Measurements from ENCODE around the gene TPRN. TPM values are rescaled to one million over a fixed set of nuclear protein-coding genes. Genes with fewer than 3 reads are reported as not detected.
A peak's percentile ranks its signal among the peaks of the same experiment; 100 is the strongest.

TPRN gene
- total RNA-seq, 1 experiment from 2014 or later = 17.6 TPM

DNA sequence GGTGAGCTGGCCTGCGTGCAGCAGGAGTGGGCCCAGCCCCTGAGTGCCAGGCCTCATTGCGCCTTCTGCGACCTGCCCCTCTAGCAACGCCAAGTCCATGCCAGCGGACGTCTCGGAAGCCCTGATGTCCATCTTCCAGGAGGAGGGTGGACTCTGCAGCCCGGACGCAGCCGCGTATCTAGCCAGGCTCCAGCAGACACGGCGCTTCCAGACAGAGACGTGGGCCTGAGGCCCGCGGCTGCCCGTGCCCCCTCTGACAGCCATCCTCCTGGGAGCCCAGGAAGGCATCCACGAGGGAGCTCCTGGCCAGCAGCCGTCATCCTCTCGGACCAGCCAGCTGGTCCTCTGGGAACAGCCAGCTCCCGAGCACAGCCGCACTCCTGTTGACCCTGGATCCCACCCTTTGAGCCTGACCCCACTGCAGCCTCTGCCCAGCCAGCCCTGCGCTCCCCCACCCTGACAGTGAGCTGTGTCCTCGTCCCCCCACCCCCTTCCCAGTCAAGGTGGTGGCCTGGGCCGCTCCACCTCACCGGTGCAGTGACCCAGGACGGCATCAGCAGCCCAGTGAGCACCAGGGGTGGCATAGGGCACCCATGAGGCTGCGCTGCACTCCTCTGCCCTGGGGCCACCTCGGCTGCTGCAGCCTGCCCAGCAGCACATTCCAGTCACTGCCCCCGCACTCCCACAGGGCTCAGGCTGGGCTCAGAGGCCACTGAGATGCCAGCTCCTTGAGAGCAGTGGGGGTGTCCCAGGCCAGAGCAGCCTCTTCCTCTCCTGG is 15.8 kb upstream of the TPRN start:
- in situ Hi-C loops (cut with HindIII; ENCODE audit: low sequenced_read_pairs) = no loop called here
- no peak for DNase-seq (ENCODE audit: low spot score)

DNA sequence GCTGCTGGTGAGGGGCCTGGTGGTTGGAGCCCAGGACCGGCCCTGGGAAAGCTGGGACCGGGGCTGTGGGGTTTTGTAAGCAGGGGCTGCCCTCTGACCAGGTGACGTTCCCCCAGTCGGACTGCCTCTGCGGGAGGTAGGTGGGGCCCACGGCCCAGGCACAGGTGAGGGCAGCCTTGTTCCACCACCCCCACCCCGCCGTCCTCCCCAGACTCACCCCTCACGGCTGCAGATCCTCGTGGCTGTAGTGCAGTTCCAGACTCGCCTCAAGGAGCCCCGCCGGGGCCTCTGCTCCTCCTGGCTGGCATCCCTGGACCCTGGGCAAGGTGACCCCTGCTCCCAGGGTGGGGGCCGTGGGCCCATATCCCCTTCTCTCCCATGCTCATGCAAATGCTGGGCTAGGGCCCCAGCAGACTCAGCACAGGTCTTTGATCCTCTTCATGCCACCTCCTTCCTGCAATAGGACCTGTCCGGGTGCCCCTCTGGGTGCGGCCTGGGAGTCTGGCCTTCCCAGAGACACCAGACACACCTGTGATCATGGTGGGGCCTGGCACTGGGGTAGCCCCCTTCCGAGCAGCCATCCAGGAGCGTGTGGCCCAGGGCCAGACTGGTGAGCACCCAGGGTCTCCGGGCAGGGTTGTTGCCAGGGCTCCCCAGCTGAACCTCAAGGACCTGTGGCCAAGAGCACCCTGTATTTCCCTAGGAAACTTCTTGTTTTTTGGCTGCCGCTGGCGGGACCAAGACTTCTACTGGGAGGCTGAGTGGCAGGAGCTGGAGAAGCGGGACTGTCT is 14.8 kb upstream of the TPRN start:
- no peak for DNase-seq (ENCODE audit: low spot score)
- in situ Hi-C loops (cut with HindIII; ENCODE audit: low sequenced_read_pairs) = no loop called here

DNA sequence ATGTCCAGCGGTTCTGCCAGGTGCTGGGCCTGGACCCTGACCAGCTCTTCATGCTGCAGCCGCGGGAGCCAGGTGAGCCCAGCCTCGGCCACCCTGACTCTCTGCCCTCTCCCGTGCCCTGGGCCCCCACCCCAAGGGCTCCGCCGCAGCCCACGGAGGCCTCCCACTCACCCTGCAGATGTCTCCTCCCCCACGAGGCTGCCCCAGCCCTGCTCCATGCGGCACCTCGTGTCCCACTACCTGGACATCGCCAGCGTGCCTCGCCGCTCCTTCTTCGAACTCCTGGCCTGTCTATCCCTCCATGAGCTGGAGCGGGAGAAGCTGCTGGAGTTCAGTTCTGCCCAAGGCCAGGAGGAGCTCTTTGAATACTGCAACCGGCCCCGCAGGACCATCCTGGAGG is 14.1 kb upstream of the TPRN start:
- DNase-seq (ENCODE audit: low spot score) = no peak
- in situ Hi-C loops (cut with HindIII; ENCODE audit: low sequenced_read_pairs) = no loop called here

DNA sequence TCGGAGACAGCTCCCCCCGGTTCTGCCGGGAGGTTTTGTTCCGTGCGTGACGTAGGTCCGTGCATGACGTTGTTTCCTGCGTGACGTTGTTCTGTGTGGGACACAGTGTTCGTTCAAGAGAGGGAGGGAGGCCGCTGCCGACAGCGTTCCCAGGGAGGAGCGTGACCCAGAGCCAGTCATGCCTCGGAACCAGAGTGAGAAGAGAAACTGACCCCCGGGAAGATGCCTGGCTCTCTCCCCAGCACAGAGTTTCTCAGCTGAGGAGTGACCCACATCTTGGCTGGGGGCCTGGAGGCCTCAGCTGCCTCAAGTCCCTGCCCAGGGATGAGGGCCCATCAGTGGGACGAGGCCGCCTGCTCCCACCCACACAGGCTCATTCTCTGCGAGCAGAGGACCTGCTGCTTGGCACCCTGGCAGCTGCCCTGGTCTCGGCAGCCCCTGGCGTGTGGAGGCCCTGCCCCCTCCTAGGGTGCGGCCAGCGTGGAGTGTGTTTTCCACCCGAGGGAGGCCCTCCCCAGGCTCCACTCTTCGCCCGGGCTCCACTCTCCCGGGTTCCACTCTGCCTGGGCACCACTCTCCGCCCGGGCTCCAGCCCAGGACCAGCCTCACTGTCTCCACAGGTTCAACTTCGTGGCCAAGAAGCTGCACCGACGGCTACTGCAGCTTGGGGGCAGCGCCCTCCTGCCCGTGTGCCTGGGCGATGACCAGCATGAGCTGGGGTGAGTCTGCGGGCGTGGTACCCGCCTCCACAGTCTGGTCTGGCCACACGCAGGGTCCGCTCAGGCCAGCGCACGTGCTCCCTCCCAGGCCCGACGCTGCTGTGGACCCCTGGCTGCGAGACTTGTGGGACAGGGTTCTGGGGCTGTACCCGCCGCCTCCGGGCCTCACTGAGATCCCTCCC is 12.9 kb upstream of the TPRN start:
- in situ Hi-C loops (cut with HindIII; ENCODE audit: low sequenced_read_pairs) = no loop called here
- no peak for DNase-seq (ENCODE audit: low spot score)

DNA sequence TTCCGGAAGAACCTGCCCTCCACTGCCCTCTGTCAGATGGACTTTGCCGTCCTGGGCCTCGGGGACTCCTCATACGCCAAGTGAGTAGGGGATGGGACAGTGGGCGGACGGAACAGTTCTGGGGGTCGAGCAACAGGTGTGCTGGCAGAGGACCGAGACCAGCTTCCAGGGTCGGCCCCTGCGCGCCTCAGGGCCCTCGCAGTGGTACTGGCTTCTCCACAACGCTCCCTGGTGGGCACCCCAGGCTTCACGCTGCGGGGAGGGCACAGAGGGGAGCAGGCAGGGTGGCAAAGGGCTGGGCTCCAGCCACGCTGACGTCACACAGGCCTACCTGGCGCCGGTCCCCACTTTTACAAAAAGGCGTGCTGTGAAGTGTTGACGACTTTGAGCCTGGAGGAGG is 12.0 kb upstream of the TPRN start:
- in situ Hi-C loops (cut with HindIII; ENCODE audit: low sequenced_read_pairs) = no loop called here
- no peak for DNase-seq (ENCODE audit: low spot score)

DNA sequence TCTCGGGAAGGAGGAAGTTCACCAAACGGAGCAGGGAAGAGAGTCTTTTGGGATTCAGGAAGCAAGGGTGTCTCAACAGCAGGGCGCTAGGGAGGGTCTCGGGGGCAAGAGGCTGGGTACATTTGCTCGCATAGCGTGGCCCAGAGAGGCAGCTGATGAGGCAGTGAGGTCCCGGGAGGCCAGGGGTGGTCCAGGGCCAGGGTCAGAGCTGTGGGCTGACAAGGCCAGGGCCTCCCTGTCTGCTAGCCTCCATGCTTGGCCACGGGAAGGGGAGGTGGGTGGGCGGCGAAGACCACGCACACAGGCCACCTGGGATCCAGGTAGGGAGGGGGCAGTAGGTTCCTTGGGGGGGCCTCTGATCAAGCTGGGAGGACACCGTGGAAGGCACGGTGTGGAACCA is 11.0 kb upstream of the TPRN start:
- DNase-seq (ENCODE audit: low spot score) = no peak
- in situ Hi-C loops (cut with HindIII; ENCODE audit: low sequenced_read_pairs) = no loop called here

DNA sequence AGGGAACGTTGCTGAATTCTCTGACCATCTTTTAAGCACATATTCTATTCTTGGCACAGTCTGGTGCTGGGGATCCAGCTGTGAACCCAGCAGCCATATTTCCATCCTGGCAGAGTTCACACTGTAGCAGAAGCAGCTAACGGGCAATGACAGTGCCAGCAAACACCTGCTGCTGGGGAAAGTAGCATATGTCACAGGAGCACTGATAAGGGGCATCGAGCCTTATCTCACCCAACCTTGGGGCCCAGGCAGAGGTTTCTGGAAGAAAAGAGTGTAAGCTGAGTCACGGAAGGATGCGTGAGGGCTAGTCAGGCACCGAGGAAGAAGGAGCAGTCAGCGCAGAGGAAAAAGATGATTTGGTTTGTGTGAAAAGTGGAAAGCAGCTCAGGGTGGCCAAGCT is 6.1 kb upstream of the TPRN start:
- no peak for DNase-seq (ENCODE audit: low spot score)
- in situ Hi-C loops (cut with HindIII; ENCODE audit: low sequenced_read_pairs) = no loop called here

DNA sequence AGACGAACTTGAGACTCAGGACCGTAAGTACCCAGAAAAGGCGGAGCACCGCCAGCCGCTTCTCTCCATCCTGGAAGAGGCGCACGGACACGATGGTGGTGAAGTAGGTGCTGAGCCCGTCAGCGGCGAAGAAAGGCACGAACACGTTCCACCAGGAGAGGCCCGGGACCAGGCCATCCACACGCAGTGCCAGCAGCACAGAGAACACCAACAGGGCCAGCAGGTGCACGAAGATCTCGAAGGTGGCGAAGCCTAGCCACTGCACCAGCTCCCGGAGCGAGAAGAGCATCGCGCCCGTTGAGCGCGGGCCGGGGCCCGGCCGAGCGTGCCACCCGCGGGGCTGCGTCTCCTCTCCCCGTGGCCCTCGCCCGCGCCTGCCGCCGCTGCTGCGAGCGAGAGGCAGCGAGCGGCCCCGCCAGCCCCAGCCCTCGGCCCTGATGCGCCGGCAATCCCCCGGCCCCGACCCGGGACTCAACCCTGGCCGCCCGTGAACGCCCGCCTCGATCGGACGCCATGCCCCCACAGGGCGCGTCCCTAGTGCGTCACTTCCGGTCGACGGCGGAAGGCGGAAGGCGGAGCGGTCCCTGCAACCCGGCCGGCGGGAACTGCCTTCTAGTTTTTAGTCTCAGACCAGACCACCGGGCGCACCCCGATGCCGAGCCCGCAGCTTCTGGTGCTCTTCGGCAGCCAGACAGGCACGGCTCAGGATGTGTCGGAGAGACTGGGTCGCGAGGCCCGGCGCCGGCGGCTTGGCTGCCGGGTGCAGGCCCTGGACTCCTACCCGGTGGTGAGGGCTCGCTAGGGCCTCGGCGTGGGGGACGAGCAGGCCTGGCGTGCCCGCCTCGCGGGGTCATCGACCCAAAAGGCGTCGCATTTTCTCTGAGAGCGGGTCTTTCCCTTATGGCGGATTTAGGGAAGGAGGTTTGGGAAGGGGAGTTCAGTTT is 4.9 kb upstream of the TPRN start, which contains the start of the genes NDOR1 and TMEM203:
Gene NDOR1, plus strand, starts transcription at position 575 of the 944 bp plus-strand sequence. Its CDS starts 78 bp downstream, at position 653.
Gene TMEM203, minus strand, starts transcription at position 523 of the 944 bp plus-strand sequence. Its CDS starts 234 bp downstream, at position 289.
- in situ Hi-C loops (cut with HindIII; ENCODE audit: low sequenced_read_pairs) = no loop called here
- DNase-seq (ENCODE audit: low spot score) = peak; percentile 89

DNA sequence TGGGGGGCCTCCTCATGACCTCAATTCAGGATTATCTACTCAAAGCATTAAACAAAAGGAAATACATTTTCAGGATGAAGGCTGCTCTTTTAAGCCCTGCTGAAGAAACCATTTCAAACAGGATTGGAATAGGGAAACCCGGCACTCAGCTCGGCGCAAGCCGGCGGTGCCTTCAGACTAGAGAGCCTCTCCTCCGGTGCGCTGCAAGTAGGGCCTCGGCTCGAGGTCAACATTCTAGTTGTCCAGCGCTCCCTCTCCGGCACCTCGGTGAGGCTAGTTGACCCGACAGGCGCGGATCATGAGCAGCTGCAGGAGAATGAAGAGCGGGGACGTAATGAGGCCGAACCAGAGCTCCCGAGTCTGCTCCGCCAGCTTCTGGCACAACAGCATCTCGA is 4.2 kb upstream of the TPRN start:
- in situ Hi-C loops (cut with HindIII; ENCODE audit: low sequenced_read_pairs) = no loop called here
- no peak for DNase-seq (ENCODE audit: low spot score)

DNA sequence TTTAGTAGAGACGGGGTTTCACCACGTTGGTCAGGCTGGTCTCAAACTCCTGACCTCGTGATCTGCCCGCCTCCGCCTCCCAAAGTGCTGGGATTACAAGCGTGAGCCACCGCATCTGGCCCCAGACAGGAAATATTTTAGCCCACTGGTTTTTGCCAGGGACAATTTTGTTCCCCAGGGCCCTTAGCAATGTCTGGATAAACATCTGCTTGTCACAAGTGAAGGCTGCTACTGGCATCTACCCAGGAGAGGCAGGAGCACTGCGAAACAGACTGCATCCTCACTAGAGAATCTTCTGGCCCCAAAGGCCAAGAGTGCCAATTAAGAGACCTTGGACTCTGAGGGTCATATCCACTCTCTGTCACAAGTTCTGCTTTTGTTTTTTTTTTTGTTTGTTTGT is 2.4 kb upstream of the TPRN start:
- no peak for DNase-seq (ENCODE audit: low spot score)
- in situ Hi-C loops (cut with HindIII; ENCODE audit: low sequenced_read_pairs) = no loop called here

DNA sequence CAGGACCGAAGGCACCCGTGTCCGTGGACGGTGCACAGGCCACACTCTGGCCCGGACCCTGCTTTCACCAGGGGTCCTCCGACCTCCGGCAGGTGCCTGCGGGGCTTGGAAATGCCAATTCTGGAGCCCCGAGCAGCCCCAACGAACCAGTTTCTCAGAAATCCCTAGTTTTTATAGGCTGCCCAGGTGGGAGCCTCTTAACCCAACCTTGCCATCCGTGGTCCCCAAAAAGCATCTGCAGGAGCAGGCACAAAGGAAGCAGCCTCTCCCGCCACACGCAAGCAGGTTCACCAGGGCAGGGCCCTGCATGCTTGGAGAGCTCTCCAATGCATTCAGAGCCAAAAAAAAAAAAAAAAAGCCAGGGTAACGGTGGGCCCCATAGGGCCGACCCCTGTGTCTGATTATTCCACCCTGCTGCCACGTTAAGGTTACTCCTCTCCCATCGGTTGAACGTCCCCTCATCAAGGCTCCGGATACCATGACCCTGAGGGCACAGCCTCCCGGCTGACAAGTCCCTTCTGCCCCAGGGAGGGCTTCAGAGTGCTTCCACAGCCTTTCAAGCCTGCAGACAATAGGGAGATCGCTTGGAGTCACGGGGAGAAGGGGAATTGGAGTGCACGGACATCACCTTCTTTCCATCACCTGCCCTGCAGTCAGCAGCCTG is 796 bp upstream of the TPRN start:
- in situ Hi-C loops (cut with HindIII; ENCODE audit: low sequenced_read_pairs) = no loop called here
- no peak for DNase-seq (ENCODE audit: low spot score)

DNA sequence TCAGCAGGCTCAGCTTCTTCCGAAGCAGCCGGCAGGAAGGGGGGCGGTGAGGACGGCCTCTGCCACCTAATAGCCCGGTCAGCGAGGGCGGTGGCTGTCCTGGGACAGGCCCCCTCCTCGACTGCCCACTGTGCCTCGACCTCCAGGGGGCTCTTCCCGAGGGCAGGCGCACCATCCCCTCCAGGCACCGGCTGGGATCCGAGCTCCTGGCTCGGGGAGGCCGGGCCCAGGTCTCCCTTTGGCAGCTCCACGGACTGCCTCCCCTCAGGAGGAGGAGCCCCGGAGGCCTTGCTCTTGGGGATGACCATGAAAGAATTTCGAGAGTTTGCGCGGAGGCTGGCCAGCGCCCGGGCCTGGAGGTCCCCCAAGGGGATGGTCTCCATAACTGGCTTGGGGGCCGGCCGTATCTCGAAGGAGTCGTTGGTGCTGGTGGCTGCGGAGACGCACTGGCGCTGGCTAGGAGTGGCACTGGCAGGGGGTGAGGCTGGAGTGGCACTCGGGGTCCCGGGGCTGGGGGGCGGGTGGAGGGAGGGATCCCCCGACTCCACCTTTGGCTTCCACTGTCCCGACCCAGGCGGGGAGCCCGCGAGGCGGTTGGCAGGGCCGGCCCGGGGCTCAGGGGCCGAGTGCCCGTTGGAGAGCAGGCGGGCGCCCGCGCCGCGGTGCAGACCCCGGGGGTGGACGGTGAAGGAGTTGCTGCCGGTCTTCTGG is 975 bp downstream of the TPRN start:
- in situ Hi-C loops (cut with HindIII; ENCODE audit: low sequenced_read_pairs) = no loop called here
- DNase-seq (ENCODE audit: low spot score) = no peak

DNA sequence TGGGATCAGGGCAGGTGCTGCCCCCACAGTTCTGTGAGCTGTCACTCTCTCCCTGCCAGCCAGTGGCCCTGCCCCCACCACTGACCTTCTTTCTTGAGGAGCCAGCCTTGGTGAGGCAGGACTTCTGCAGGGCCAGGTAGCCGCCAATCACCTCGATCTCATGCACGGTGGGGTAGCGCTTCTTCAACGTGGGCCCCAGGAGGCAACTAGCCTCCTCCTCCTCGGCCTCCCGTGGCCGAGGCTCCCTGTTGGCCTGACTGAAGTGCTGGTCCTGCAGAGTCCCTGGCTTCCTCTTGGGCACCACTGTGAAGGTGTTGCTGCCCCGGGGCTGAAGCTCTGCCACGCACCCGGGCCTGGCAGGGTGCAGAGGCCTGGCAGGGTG is 1.6 kb downstream of the TPRN start:
- DNase-seq (ENCODE audit: low spot score) = peak; percentile 87
- in situ Hi-C loops (cut with HindIII; ENCODE audit: low sequenced_read_pairs) = no loop called here

DNA sequence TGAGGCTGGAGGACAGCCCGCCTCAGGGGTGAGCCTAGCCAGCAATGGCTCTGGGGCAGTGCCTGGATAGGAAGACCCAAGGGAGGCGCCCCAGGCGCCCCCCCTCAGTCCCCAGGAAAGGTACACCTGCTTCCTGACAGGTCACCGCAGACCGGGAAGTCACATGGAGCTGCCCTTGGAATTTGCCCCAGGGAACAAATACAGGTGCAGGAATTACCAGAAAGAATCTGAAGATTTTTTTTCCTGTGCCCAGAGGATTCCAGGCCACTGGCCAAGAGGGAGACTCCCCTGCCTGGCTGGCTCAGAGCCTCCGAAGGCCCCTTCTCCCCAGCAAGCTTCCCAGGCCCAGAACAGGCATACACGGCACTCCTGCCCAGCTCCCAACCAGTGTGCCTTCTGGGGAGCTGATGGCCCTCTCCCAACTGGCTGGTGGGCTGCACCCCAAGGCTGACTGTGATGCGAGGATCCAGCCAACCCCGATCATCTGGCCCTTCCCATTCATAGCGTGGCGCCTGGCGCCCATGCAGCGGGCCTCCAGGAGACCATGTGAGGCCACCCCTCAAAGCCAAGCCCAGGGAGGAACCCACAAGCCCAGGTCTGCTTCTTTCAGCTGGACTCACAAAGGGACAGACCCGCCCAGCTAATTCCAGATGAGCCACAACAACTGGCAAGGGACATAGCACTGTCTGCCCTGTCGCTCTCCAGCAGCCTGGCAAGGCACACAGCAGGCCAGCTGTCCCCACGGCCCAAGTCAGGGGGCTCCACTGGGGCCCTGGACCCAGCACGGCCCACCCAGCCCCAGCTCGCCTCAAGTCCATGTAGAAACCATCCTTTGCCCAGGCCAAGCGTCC is 2.3 kb downstream of the TPRN start:
- in situ Hi-C loops (cut with HindIII; ENCODE audit: low sequenced_read_pairs) = no loop called here
- peak; percentile 68 for DNase-seq (ENCODE audit: low spot score)

DNA sequence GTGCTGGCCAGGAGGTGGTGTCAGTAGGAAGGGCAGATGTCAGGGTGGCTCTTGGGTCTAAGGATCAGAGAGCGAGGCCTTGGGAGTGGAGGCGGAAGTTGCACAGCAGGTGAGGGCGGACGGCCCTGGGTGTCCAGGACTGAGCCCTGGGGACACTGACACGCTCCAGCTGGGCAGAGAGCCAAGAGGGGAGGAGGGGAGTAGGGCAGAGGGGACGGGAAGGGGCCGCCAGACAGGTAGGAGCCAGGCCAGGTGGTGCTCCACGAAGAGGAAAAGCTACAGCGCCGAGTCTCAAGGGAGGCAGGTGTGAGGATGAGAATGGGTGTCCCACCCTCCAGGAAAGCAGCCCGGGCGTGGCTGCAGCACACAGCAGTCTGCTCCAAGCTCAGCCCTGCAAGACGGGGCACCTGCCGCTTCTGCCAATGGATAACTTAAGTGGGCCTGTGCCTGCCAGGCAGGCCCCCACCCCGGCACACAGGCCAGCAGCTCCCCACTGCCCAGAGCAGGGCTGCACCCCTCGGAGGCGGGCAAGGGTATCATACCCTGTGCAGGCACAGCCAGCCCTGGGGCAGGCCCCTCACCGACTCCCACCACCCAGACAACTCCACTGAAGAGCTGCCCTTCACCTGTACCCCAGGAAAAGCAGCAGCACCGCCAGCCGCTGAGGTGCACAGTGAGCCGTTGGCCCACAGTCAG is 4.9 kb downstream of the TPRN start:
- DNase-seq (ENCODE audit: low spot score) = peak; percentile 30
- in situ Hi-C loops (cut with HindIII; ENCODE audit: low sequenced_read_pairs) = no loop called here

DNA sequence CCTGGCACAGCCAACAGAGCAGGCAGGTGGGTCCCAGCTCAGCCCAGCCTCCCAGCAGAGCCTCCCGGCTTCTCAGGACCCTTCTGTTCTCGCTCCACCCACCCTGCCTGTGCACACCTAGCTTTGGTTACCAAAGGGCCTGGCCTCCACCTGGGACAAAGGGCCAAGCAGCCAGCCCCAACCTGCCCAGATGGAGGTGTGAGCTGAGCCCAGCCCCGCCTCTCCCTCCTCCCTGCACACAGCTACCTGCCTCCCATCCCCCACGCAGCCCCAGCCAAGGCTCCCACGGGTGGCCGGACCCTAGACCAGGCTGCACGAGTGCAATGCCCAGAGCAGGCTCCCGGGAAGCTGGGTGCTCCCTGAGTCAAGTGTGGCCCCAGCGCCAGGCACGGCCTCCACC is 5.6 kb downstream of the TPRN start:
- in situ Hi-C loops (cut with HindIII; ENCODE audit: low sequenced_read_pairs) = no loop called here
- peak; percentile 40 for DNase-seq (ENCODE audit: low spot score)

Data from G401 (cell line).